ENCODE data around the gene ZFP3. TPM values are rescaled to one million over a fixed set of nuclear protein-coding genes. Genes with fewer than 3 reads are reported as not detected.
"Not testable (repeated sequence)": the region's sequence is repeated elsewhere in the genome, so short reads cannot be mapped to it uniquely, and the experiment has no call there.

The ZFP3 gene
- total and polyA plus RNA-seq, 12 donors, result 3.1 to 14.6 (median 11.7) TPM

DNA sequence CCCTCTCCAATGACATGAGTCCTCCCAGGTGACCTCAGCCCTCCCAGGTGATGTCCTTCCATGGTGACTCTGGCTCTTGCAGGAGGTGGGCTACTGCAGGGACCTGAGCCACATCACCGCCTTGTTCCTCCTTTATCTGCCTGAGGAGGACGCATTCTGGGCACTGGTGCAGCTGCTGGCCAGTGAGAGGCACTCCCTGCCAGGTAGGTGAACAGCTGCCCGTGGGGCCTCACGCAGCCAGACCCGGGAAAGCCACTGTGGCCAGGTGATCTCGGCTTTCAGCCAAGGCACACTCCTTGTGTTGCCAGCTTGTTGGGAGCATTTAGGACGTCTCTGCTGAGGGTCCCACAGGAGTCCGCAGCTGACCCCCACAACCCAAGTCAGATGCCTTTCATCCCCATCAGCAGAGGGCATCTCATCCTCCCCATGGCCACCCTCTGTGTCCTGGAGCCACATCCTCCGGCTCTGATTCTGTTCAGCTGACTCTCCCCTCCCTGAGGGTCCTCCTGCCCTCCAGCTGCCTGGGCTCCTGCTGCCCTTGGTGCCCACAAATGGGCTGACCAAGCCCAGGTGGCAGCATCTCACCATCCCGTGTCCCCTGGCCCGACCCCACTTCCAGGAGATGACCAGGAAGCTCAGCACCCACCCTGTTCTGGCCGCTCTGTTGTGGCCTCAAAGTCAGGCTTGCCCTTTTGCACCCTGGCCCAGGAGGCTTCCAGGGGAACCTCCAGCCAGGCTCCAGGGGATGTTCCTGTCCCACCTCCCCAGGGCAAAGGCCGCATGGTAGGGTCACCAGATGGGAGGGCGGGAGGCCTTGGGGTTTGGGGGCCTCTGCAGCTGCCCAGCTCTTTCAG, 57.7 kb downstream of the ZFP3 start:
- intact Hi-C loops (cut with DNase I), result no loop called here
- no peak for DNase-seq
- Histone ChIP-seq H3K36me3 (no peaks in the 10 kb centered on the region), H3K4me3 (no peak overlapping the region), H3K27ac (no peak overlapping the region), H3K27me3 (no peaks in the 10 kb centered on the region), H3K9me3 (no peaks in the 10 kb centered on the region), H3K4me1 (no peaks in the 10 kb centered on the region)
- WGBS, 2 donors, result 85 to 86% methylated on average over 14 of the region's 14 CpGs
- no peak for ATAC-seq
- TF ChIP-seq, protein P1, sequence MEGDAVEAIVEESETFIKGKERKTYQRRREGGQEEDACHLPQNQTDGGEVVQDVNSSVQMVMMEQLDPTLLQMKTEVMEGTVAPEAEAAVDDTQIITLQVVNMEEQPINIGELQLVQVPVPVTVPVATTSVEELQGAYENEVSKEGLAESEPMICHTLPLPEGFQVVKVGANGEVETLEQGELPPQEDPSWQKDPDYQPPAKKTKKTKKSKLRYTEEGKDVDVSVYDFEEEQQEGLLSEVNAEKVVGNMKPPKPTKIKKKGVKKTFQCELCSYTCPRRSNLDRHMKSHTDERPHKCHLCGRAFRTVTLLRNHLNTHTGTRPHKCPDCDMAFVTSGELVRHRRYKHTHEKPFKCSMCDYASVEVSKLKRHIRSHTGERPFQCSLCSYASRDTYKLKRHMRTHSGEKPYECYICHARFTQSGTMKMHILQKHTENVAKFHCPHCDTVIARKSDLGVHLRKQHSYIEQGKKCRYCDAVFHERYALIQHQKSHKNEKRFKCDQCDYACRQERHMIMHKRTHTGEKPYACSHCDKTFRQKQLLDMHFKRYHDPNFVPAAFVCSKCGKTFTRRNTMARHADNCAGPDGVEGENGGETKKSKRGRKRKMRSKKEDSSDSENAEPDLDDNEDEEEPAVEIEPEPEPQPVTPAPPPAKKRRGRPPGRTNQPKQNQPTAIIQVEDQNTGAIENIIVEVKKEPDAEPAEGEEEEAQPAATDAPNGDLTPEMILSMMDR (IDR thresholded peaks at IDR 0.05), result no peak

DNA sequence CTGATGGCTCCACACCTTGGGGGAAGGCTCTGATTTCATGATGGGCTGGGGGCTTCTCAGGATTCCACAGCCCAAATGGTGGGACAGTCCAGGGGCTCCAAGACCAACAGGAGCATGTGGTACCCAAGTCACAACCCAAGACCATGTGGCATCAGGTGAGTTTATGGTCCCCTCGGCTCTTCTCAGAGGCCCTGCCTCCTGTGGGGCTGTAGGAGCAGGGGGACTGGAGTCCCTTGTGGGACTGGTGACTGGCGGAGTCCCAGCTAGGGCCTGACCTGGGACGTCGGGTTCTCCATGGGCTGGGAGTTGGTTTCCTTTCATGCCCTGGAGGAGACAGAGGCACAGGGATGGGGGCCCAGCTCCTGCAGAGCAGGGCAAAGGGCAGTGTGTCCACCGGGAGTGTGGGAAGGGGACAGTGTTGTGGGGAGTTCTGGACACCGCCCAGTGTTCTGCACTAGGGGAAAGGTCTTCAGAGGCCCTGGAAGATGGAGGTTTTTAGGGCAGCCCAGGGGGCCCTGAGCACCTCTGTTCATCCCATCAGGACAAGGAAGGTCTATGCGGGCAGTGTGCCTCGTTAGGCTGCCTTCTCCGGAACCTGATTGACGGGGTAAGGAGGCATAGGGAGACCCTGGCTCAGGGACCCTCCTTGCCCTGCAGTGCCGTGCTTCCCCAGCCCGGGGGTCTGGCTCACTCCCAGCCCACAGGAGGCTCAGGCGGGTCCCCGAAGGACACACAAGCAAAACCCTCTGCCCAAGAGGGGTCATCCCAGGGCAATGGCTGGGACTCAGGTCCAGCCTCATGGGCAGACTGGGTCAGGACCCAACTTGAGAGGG, 58.5 kb downstream of the ZFP3 start:
- H3K27me3 ChIP-seq; H3K4me1 ChIP-seq; intact Hi-C loops (cut with DNase I); H3K9me3 ChIP-seq; H3K27ac ChIP-seq; H3K4me3 ChIP-seq; H3K36me3 ChIP-seq; ATAC-seq; DNase-seq: not testable (repeated sequence)
- 85 to 86% methylated on average over 14 of the region's 14 CpGs for WGBS, 2 donors

DNA sequence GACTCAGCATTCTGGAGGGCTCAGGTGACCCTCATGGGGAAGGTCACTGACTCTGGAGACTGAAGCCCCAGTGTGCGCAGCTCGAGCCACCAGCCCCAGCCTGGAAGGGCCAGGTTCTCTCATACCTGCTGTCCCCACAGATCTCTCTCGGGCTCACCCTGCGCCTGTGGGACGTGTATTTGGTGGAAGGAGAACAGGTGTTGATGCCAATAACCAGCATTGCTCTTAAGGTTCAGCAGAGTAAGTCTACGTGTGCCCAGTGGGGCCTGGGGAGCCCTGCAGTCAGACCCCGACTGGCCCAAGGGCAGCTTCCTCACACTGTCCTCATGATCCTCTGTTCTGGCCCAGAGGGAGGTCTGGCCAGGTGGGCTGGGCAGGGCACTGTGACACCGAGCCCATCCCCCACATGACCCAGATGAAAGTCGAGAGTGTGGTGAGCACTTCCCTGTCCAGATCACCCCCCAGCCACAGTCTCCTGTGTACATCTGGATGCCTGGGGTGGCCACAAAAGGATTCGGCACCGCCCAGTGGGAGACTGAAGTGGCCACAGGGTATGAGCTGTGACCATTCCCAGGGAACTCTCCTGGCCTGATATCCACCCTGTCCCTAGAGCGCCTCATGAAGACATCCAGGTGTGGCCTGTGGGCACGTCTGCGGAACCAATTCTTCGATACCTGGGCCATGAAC, 59.4 kb downstream of the ZFP3 start:
- DNase-seq; ATAC-seq; H3K27ac ChIP-seq; H3K4me3 ChIP-seq; H3K9me3 ChIP-seq; H3K36me3 ChIP-seq; H3K4me1 ChIP-seq; intact Hi-C loops (cut with DNase I); H3K27me3 ChIP-seq: not testable (repeated sequence)
- WGBS, 2 donors, result 87 to 90% methylated on average over 15 of the region's 15 CpGs

DNA sequence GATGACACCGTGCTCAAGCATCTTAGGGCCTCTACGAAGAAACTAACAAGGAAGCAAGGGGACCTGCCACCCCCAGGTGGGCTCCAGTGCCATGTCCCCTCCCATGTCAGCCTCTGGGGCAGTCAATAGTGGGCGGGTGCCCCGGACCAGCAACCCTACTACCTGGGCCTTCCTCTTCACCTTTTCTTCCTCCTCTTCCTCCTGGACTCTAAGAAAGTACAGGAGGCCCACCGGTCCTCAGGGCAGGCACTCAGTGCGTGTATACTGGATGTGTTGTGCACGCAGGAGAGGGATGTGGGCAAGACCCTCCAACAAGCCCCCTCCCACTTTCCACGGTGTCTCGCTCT, 59.9 kb downstream of the ZFP3 start:
- WGBS, 2 donors, result 95 to 97% methylated on average over 9 of the region's 9 CpGs
- intact Hi-C loops (cut with DNase I); H3K27ac ChIP-seq; ATAC-seq; DNase-seq; H3K4me1 ChIP-seq; H3K27me3 ChIP-seq; H3K4me3 ChIP-seq; H3K36me3 ChIP-seq; H3K9me3 ChIP-seq: not testable (repeated sequence)

DNA sequence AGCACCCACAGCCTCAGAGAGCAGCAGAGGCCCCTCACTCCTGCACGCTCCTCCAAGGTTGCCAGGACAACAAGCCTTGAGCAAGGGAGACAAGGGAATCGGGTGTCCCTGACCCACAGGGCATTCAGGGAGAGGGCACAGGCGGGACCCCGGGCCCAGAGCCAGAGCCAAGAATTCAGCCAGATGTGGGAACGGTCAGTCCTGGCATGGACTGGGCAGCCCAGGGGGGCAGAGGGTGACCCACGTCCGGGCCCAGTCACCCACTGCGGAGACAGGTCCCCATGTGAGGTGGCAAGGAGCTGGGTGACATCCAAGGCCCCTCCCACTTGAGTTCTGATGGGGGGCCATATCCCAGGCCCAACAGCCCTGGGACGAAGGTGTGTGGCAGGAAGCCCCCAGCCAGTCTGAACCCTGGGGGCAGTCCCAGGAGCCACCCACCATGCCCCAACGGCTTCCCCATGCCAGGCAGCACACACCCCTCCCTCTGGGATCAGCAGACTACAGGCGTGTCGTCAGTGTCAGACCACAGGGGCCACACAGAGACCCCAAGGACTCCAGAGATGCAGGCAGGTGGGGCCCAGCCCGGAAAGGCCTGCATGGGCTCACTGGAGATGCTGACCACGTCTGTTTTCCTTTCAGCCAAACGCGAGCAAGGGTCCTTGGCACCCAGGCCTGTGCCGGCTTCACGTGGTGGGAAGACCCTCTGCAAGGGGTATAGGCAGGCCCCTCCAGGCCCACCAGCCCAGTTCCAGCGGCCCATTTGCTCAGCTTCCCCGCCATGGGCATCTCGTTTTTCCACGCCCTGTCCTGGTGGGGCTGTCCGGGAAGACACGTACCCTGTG, 60.6 kb downstream of the ZFP3 start:
- no peaks in the 10 kb centered on the region for H3K4me1 ChIP-seq
- no peak overlapping the region for H3K4me3 ChIP-seq
- WGBS, 2 donors, result 88 to 91% methylated on average over 24 of the region's 24 CpGs
- H3K9me3 ChIP-seq, result no peaks in the 10 kb centered on the region
- TF ChIP-seq, protein P1 (IDR thresholded peaks at IDR 0.05), result no peak
- H3K36me3 ChIP-seq, result no peaks in the 10 kb centered on the region
- intact Hi-C loops (cut with DNase I), result no loop called here
- ATAC-seq (no peak), DNase-seq (no peak)
- no peak overlapping the region for H3K27ac ChIP-seq
- no peaks in the 10 kb centered on the region for H3K27me3 ChIP-seq
